GM21825 (cell line): ENCODE results near the gene TANGO2.

Experiments
- ATAC-seq: cut with Tn5 transposase; IDR thresholded peaks from one replicate; pipeline ENCODE4 v1.9.1; 2021; ENCODE audit warnings: mild to moderate bottlenecking, moderate library complexity; ENCODE audit not compliant: unreplicated experiment

TANGO2 gene

DNA sequence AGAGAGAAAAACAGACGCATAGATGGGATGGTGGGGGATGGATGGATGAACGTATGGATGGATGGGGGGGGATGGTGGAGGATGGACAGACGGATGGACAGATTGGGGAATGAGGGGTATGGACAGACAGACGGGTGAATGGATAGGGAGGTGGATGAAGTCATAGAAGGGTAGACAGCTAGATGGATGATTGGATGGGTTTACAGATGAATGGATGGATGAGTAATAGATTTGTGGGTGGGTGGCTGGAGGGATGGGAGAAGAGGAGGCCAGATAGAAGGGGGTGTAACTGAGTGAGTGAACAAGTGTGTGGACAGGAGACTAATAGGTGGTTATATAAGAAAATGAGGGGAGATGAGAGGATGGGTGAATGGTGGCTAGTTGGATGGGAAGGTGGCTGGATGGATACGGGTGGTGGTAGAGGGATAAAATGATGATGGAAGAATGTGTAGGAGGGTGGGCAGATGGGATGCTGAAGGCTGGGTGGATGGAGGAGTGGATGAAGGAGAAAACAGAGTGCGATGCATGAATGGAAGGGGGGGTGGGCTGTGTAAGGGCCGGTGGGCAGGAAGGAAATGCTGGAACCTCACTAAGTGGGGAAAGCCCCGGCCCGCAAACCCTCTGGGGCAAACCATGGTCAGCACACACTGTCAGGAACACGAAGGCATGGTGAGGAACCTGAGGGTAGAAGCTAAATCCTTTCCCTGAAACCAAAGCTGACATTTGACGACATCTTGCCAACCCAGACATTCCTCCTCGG lies 25.9 kb upstream of the TANGO2 start:
- no peak for ATAC-seq

GRCh38 chr22:19995611-19996339 lies 25.1 kb upstream of the TANGO2 start:
- no peak for ATAC-seq

DNA sequence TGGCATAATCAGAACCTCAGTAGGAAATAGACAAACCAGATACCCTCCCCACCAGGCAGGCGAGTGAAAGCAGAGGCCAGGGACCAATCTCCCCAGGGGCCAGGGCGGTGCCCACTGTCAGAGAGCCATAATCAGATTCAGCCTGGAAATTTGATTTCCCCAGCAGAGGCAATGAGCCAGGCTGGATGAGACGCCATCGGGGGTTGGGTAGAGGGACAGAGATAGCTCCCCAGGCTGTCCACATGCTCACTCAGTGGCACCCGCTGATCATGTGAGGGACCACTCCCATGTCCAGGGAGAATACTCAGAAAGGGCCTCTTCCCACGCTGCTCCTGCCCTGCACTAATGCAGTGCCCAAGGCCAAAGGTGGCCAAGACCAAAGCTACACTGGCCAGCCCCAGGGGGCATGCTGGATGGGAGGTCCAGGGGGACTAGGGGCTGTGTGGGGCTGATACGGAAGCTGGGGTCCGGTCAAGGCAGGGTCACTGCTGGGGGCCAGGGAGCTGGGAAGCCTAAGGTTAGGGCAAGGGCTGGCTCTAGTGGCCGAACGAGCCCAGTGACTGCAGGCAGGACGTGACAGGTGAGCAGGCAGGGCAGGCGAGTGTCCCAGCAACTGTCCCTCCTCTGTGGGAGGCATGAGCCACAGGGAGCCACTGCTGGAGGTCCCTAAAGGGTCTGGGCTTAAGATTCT lies 24.1 kb upstream of the TANGO2 start:
- ATAC-seq: no peak

GRCh38 chr22:19997561-19998231 lies 23.2 kb upstream of the TANGO2 start:
- no peak for ATAC-seq

- no peak for ATAC-seq
These were observed 22.5 kb upstream of the TANGO2 start for GRCh38 chr22:19998232-19998951.

DNA sequence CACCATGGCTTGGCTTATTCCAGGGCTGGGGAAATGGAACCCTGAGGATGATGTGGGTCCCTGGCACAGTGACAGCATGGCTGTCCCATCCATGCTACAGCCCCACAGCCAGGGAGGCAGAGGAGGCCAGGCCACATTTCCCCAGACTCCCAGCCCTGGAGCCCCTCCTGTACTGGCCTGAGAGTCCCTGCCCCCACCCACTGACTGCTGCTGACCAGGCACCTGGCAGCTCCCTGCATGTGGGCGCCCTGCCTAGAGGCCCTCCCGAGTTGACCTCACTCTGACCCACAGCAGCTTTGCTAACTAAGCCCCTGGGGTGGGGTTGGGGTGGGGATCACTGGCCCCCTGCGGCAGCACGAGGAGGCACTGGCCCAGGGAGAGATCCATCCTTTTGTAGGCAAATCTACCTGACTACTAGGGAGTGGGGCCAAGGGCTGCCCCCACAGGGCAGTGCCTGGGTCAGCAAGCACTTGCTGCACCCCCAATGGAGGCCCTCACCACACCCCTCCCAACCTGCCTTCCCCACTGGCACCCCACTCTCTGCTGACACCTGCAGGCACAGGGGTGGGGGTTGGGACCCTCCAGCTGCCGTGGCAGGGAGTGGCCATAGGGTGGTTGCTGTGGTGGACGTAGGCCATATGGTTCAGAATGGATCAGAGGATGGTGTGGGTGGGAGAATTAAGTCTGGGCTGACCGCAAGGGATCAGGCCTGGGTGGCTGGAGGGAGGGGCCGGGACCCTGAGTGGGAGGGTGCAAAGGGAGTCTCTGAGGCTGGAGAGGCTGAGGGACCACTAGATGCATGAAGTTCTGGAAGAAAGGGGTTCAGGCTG lies 21.7 kb upstream of the TANGO2 start:
- no peak for ATAC-seq

DNA sequence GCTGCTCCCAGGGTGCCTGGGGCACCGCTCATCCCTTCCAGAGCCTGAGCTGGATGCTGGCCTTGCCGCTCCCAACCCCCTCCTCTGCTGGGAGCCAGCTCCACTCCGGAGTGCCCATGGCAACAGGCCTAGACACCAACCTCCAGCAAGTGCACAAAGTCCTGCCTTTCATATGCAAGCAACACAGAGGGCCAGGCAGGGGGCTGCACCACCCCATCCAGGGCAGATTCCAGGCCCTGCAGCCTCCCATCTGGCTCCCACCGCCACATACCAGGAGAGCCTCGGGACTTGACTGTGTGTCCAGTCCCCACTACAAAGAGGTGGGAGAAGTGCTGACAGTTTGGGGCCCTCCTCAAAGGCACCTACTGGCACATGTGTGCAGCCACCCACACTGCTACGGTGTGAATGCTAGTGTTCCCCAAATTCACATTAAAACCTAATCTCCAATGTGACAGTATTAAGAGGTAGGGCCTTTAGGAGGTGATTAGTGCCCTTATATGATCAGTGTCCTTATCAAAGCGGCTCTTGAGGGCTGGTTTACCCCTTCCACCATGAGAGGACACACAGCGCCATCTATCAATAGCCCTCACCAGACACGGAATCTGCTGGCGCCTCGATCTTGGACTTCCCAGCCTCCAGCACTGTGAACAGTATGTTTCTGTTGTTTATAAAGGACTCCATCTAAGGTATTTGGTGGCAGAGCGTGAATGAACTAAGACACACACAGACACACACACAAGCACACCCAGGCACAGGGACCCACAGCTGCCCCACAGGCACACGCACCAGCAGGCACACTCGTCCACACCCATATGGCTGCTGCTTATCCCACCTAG lies 20.4 kb upstream of the TANGO2 start:
- ATAC-seq: no peak

- no peak for ATAC-seq
These were observed 19.8 kb upstream of the TANGO2 start for GRCh38 chr22:20001082-20001638.

DNA sequence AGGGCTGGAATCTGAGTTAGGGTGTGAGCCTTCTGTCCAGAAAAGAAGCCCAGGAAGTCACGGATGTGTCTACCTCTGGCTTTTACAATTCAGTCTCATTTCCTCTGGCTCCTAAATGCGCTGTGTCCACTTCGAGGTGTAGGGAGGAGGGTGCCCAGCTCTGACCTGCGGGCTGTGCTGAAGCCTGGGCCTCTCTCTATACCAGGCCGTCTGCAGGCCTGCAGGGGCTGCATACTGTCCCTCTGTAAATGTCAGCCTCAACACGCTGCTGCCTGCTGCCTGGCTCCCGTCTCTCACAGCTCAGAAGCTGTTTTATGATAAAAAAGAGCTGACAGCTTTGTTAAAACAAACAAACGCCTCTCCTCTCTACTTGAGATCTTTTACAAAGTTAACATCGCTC lies 18.8 kb upstream of the TANGO2 start:
- ATAC-seq: no peak

- ATAC-seq: no peak
These were observed 18.3 kb upstream of the TANGO2 start for GRCh38 chr22:20002636-20003035.

GRCh38 chr22:20003304-20003703 lies 17.6 kb upstream of the TANGO2 start:
- no peak for ATAC-seq

- no peak for ATAC-seq
These were observed 16.4 kb upstream of the TANGO2 start for GRCh38 chr22:20004464-20004863.

DNA sequence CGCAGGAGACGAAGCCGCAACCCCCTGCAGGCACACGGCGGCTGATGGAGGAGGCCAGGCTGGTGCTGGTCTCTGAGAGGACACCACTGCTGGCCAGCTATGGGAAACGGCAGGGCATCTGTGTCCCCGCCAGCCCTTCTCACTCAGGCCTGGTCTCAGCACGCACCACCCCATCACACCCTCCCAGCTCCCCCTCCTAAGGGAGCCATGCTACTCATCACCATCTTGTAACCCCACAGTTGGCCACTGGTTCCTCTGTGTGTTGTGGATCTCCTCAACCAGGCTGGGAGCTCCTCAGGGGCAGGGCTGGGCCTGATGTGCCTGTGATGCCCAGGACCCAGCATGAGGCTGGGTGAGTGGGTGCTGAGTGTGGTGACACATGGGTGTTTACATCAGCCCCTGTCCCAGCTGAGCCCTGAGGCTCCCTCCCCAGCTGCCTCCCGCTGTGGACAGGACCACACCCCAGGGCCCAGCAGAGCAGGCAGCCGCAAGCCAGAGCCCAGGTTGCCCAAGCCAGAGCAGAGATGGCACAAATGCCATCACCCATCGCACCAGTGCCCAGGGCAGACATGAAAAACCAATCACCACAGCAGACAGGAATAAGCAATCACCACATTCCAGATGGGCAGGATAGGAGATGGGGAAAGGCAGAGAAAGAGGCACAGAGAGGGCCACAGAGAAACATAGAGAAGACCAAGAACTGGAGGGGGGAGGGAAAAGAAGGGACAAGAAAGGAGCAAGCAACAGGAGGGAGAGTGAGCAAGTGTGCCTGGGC lies 12.5 kb upstream of the TANGO2 start:
- ATAC-seq: no peak

DNA sequence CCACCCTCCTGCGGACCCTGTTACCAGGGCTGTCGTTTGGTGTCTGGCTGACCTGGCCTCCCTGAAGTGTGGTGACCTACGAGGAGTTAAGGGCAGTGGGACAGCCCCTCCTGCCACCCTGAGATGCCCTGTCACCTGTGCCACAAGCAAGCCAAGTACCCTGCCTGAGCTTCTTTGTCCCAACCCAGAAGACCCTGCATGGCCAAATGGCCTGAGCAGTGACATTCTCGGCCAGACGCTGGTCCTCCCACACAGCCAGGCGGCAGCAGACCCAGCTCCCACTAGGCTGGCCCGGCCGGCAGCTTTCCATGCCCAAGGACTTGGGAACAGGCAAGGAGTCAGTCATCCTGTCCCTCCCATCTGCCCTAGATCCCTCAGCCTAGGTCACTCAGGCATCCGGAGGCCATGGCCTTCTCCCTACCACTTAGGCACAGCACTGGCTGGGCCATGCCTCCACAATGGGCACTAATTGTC lies 11.9 kb upstream of the TANGO2 start:
- no peak for ATAC-seq

- no peak for ATAC-seq
These were observed 11.2 kb upstream of the TANGO2 start for GRCh38 chr22:20009582-20010306.

DNA sequence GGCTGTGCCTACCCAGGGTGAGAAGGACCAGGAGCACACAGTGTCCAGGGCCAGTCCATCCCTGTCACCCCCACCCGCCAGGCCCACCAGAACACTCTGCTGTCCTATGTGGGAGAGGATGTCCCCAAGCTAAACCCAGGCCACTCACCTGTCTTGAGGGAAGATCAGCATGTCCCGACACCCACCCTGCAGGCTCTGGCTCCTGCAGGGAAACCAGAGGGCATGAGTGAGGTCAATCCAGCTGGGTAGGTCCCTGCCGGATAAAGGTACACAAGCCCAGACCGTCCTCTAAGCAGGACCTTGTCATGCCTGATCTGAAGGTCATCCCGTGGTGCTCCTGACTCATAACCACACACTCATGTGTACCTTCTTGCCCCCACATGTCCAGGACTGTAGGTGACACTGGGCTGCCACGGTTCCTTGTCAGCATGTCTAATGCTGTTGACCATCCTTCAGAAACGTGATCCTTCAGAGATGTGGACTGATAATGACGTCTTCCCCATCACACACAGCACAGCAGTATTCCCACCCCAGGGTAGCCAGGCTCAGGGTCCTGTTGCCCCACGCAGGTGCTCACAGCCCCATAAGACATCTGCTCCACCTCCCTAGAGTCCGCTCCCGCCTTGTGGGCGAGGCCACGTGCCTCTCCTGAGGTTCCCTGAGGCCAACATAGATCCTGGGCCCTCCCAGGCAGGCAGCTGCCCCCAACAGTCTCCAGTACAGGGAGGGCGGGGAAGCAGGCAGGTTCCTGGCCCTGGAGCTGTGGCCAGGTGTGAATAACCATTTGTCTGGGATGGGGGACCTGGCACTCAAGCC lies 10.4 kb upstream of the TANGO2 start:
- no peak for ATAC-seq
